ENCODE results near the gene TATDN3.
"Not testable (repeated sequence)": the region's sequence is repeated elsewhere in the genome, so short reads cannot be mapped to it uniquely, and the experiment has no call there.

Gene TATDN3

GRCh38 chr1:212775241-212775640 is 16.5 kb upstream of the TATDN3 start:
- DNase-seq (ENCODE audit: low spot score), result no peak

- no peak for DNase-seq (ENCODE audit: low spot score)
Measured at GRCh38 chr1:212777151-212777550, 14.5 kb upstream of the TATDN3 start.

GRCh38 chr1:212779086-212779485 is 12.6 kb upstream of the TATDN3 start:
- not testable (repeated sequence) for DNase-seq (ENCODE audit: low spot score)

- no peak for DNase-seq (ENCODE audit: low spot score)
Measured at GRCh38 chr1:212780759-212781158, 10.9 kb upstream of the TATDN3 start.

GRCh38 chr1:212781225-212781624 is 10.5 kb upstream of the TATDN3 start:
- DNase-seq (ENCODE audit: low spot score), result no peak

- peak; percentile 40 for DNase-seq (ENCODE audit: low spot score)
Measured at GRCh38 chr1:212782422-212783154, 9.1 kb upstream of the TATDN3 start.

GRCh38 chr1:212783976-212784375 is 7.7 kb upstream of the TATDN3 start:
- no peak for DNase-seq (ENCODE audit: low spot score)

GRCh38 chr1:212785871-212786270 is 5.8 kb upstream of the TATDN3 start:
- DNase-seq (ENCODE audit: low spot score), result no peak

- no peak for DNase-seq (ENCODE audit: low spot score)
Measured at GRCh38 chr1:212791261-212791675, 426 bp upstream of the TATDN3 start.

- peak; percentile 11 for DNase-seq (ENCODE audit: low spot score)
Measured at GRCh38 chr1:212792396-212792908, 758 bp downstream of the TATDN3 start.

- DNase-seq (ENCODE audit: low spot score), result no peak
Measured at GRCh38 chr1:212794561-212795014, 2.9 kb downstream of the TATDN3 start.

- DNase-seq (ENCODE audit: low spot score), result no peak
Measured at GRCh38 chr1:212797681-212798080, 6.0 kb downstream of the TATDN3 start.

GRCh38 chr1:212805767-212806166 is 14.1 kb downstream of the TATDN3 start:
- DNase-seq (ENCODE audit: low spot score), result no peak

- DNase-seq (ENCODE audit: low spot score), result peak; percentile 28
Measured at GRCh38 chr1:212814537-212815334, 23.0 kb downstream of the TATDN3 start.

- no peak for DNase-seq (ENCODE audit: low spot score)
Measured at GRCh38 chr1:212816567-212817278, 25.0 kb downstream of the TATDN3 start.

GRCh38 chr1:212819726-212820125 is 28.0 kb downstream of the TATDN3 start:
- no peak for DNase-seq (ENCODE audit: low spot score)

GRCh38 chr1:212820969-212821368 is 29.3 kb downstream of the TATDN3 start:
- DNase-seq (ENCODE audit: low spot score), result no peak

- DNase-seq (ENCODE audit: low spot score), result no peak
Measured at GRCh38 chr1:212822956-212823355, 31.3 kb downstream of the TATDN3 start.

GRCh38 chr1:212824201-212824600 is 32.5 kb downstream of the TATDN3 start:
- no peak for DNase-seq (ENCODE audit: low spot score)

- DNase-seq (ENCODE audit: low spot score), result no peak
Measured at GRCh38 chr1:212825798-212826452, 34.2 kb downstream of the TATDN3 start.

GRCh38 chr1:212827171-212827776 is 35.6 kb downstream of the TATDN3 start:
- no peak for DNase-seq (ENCODE audit: low spot score)

Data from hematopoietic multipotent progenitor cell treated with erythropoietin and hydrocortisone succinate and interleukin-3 and kit ligand, for 17 days (in vitro differentiated cells).